ENCODE measurements around the gene SPAG9. TPM values are rescaled to one million over a fixed set of nuclear protein-coding genes. Genes with fewer than 3 reads are reported as not detected.
A peak's percentile ranks its signal among the peaks of the same experiment; 100 is the strongest.

SPAG9 gene
- total RNA-seq, 4 donors from 2014 or later: 117 to 240 (median 154) TPM

DNA sequence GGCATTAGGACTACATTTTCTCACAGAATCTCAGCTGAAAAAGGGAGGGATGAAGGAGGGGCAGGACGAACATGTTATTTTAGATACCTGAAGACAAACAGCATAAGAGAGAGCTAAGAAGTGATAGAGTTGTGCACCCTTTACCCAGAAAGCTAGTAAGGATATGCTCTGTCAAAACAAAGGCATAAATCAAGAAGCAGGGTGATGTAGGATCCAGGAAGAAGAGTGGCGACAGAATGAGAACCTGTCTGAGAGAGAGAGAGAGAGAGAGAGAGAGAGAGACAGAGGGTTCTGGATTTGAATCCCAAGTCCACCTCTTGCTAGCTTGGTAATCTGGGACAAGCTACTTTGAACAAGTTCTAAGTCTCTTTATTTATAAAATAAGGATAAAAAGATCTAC, 103.4 kb downstream of the SPAG9 start:
- H3K36me3 ChIP-seq: peaks cover 14% of the 10 kb centered on the region in 2 donors
- intact Hi-C loops (cut with DNase I): no loop called here
- no peak overlapping the region for H3K4me3 ChIP-seq (replicated peaks in 1 of 3)
- no peaks in the 10 kb centered on the region for H3K27me3 ChIP-seq
- DNase-seq: no peak
- TF ChIP-seq POLR2A (IDR thresholded peaks at IDR 0.05): no peak
- TF ChIP-seq, protein P1, sequence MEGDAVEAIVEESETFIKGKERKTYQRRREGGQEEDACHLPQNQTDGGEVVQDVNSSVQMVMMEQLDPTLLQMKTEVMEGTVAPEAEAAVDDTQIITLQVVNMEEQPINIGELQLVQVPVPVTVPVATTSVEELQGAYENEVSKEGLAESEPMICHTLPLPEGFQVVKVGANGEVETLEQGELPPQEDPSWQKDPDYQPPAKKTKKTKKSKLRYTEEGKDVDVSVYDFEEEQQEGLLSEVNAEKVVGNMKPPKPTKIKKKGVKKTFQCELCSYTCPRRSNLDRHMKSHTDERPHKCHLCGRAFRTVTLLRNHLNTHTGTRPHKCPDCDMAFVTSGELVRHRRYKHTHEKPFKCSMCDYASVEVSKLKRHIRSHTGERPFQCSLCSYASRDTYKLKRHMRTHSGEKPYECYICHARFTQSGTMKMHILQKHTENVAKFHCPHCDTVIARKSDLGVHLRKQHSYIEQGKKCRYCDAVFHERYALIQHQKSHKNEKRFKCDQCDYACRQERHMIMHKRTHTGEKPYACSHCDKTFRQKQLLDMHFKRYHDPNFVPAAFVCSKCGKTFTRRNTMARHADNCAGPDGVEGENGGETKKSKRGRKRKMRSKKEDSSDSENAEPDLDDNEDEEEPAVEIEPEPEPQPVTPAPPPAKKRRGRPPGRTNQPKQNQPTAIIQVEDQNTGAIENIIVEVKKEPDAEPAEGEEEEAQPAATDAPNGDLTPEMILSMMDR (IDR thresholded peaks at IDR 0.05): no peak
- H3K9me3 ChIP-seq: no peaks in the 10 kb centered on the region
- no peak overlapping the region for H3K27ac ChIP-seq
- WGBS, 2 donors: 93 to 96% methylated on average over 2 of the region's 2 CpGs
- H3K4me1 ChIP-seq: peaks cover 4 to 13% of the 10 kb centered on the region in 2 donors

GRCh38 chr17:51016099-51016498, 104.6 kb downstream of the SPAG9 start:
- DNase-seq: no peak
- 82% methylated on average over 1 of the region's 1 CpG for WGBS, 2 donors
- no peak overlapping the region for H3K4me3 ChIP-seq (replicated peaks in 1 of 3)
- H3K9me3 ChIP-seq: no peaks in the 10 kb centered on the region
- peaks cover 13 to 14% of the 10 kb centered on the region in 2 donors for H3K36me3 ChIP-seq
- H3K27ac ChIP-seq: peak overlapping the region in 1 of 3 donors; percentile 70
- H3K27me3 ChIP-seq: no peaks in the 10 kb centered on the region
- intact Hi-C loops (cut with DNase I): no loop called here
- H3K4me1 ChIP-seq: peaks cover 4 to 13% of the 10 kb centered on the region in 2 donors
- no peak for TF ChIP-seq POLR2A (IDR thresholded peaks at IDR 0.05)
- TF ChIP-seq, protein P1 (IDR thresholded peaks at IDR 0.05): no peak

- no peak for DNase-seq
- 42 to 56% methylated on average over 1 of the region's 1 CpG for WGBS, 2 donors
- intact Hi-C loops (cut with DNase I): no loop called here
- Histone ChIP-seq H3K4me3 (replicated peaks in 1 of 3) (no peak overlapping the region), H3K9me3 (no peaks in the 10 kb centered on the region), H3K36me3 (peaks cover 9 to 11% of the 10 kb centered on the region in 2 donors), H3K4me1 (peaks cover 4 to 13% of the 10 kb centered on the region in 2 donors), H3K27ac (peak overlapping the region in 1 of 3 donors; percentile 70), H3K27me3 (no peaks in the 10 kb centered on the region)
- TF ChIP-seq POLR2A (IDR thresholded peaks at IDR 0.05): no peak
- TF ChIP-seq, protein P1 (IDR thresholded peaks at IDR 0.05): no peak
Observed at GRCh38 chr17:51015145-51015558, 105.5 kb downstream of the SPAG9 start.

- Histone ChIP-seq H3K9me3 (no peaks in the 10 kb centered on the region), H3K27me3 (no peaks in the 10 kb centered on the region), H3K27ac (peak overlapping the region in 1 of 3 donors; percentile 3), H3K4me3 (replicated peaks in 1 of 3) (no peak overlapping the region), H3K4me1 (peaks cover 4 to 12% of the 10 kb centered on the region in 2 donors), H3K36me3 (peaks cover 0 to 11% of the 10 kb centered on the region in 2 donors)
- intact Hi-C loops (cut with DNase I): no loop called here
- TF ChIP-seq, protein P1 (IDR thresholded peaks at IDR 0.05): no peak
- no peak for TF ChIP-seq POLR2A (IDR thresholded peaks at IDR 0.05)
- DNase-seq: no peak
- 92 to 94% methylated on average over 3 of the region's 3 CpGs for WGBS, 2 donors
Observed at GRCh38 chr17:51014129-51014528, 106.5 kb downstream of the SPAG9 start.

GRCh38 chr17:51013322-51013721, 107.3 kb downstream of the SPAG9 start:
- intact Hi-C loops (cut with DNase I): no loop called here
- Histone ChIP-seq H3K9me3 (no peaks in the 10 kb centered on the region), H3K27me3 (no peaks in the 10 kb centered on the region), H3K27ac (no peak overlapping the region), H3K4me1 (peaks cover 4 to 6% of the 10 kb centered on the region in 2 donors), H3K4me3 (replicated peaks in 1 of 3) (no peak overlapping the region), H3K36me3 (peaks cover 0 to 9% of the 10 kb centered on the region in 2 donors)
- no peak for DNase-seq
- TF ChIP-seq, protein P1 (IDR thresholded peaks at IDR 0.05): no peak
- TF ChIP-seq POLR2A (IDR thresholded peaks at IDR 0.05): no peak
- 97 to 98% methylated on average over 2 of the region's 2 CpGs for WGBS, 2 donors
